ENCODE measurements around the gene MUC4.
"Not testable (repeated sequence)": the region's sequence is repeated elsewhere in the genome, so short reads cannot be mapped to it uniquely, and the experiment has no call there.

MUC4 gene

DNA sequence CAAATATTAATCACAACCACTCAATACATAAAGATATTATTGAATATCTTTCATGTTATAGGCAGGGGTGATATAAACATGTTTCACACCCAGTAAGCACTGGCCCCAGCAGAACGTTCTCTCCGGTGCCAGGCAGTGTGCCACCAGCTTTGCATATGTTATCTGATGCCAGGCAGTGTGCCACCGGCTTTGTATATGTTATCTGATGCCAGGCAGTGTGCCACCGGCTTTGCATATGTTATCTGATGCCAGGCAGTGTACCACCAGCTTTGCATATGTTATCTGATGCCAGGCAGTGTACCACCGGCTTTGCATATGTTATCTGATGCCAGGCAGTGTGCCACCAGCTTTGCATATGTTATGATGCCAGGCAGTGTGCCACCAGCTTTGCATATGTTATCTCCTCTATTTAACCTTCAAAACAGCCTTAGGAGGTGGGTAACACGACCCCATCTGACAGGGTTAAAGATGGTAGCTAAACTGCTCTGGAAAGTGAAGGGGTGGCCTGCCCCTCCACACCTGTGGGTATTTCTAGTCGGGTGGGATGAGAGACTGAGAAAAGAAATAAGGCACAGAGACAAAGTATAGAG, 84.0 kb downstream of the MUC4 start:
- ChIA-PET CTCF (interaction anchor here (1.1 kb wide), 1 partner anchor 18 kb away, joined by 3 read pairs; no protein-coding TSS in a partner anchor), POLR2A (interaction anchor here (0.7 kb wide), 1 partner anchor 31 kb away, joined by 4 read pairs; no protein-coding TSS in a partner anchor)
- H3K4me3 ChIP-seq (ENCODE audit: low read depth, low read length), result no peak overlapping the region
- no peak for DNase-seq (ENCODE audit: low read depth, low spot score)
- TF ChIP-seq CTCF (IDR thresholded peaks at IDR 0.05; ENCODE audit: insufficient read depth, low read length, missing control alignments), result no peak

GRCh38 chr3:195725916-195726740, 85.6 kb downstream of the MUC4 start:
- DNase-seq (ENCODE audit: low read depth, low spot score); CTCF ChIA-PET; H3K4me3 ChIP-seq (ENCODE audit: low read depth, low read length); POLR2A ChIA-PET: not testable (repeated sequence)

DNA sequence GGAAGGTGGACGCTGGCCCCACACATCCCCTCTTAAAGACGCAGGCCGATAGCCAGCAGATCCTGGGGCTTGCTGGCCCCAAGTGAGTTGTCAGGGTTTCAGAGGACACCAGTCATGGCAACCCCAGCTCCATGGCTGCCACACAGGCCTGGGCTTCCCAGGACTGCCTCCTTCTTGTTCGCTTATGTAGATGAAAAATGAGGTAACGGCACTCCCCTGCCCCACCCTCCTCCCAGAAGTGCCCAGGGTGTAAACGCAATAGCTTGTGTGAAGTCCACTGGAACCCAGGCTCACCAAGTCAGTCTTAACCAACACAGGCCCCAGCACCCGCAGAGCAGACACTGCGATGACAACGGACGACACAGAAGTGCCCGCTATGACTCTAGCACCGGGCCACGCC, 87.4 kb downstream of the MUC4 start:
- CTCF ChIA-PET; H3K4me3 ChIP-seq (ENCODE audit: low read depth, low read length); POLR2A ChIA-PET; DNase-seq (ENCODE audit: low read depth, low spot score): not testable (repeated sequence)

DNA sequence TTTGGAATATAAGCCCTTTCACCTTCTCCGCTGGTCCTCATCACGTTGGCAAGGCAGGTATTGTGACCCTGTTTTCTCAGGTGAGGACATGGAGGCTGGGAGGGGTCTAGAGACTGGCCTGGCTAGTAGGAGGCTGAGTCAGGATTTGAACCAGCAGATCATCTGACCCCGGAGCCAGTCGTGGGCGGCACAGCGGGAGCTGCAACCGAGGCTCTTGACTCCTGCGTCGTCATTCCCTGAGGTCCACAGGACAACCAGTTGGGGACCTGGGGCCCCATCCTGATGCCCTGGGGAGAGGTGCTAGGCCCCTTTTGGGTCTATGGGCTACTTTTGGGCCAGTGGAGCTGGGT, 88.8 kb downstream of the MUC4 start:
- POLR2A ChIA-PET; DNase-seq (ENCODE audit: low read depth, low spot score); CTCF ChIA-PET; H3K4me3 ChIP-seq (ENCODE audit: low read depth, low read length): not testable (repeated sequence)

DNA sequence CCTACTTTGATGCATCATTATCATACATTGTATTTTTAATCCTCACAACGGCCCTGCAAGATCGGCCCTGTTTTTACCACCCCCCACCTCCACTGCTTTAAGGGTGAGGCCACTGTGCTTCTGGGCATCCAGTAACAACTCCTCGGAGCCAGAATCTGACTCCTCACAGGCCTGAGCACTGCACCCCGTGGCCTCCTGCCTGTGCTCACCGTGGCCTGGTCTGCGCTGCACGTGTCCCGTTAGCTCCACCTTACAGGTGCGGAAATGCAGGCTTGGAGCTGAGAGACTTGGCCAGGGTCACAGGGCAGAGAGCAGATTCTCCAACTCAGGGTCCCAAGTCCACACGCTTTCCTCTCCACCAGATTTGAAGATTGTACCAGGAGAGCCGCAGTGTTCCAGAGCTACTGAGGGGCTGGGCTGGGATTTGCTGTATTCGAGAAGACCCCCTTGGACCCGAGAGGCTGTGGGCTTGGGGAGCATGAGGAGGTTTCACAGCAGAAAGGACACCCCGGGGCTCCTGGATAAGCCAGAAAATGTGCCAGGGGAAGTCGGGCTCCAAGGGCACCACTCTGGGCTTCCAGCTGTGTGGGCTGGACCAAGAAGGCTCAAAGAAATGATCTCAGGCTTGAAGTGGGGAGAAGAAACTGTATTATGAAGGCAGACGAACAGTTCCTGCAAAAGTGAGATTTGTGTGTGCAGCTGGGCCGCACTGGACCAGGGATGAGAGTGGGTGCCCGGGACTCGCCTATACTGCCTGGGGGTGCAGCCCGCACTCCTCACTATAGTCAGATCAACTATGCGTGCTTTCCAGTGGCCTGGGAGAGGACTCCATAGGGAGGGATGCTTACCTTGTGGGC, 89.4 kb downstream of the MUC4 start:
- CTCF ChIA-PET; POLR2A ChIA-PET; H3K4me3 ChIP-seq (ENCODE audit: low read depth, low read length); DNase-seq (ENCODE audit: low read depth, low spot score): not testable (repeated sequence)

DNA sequence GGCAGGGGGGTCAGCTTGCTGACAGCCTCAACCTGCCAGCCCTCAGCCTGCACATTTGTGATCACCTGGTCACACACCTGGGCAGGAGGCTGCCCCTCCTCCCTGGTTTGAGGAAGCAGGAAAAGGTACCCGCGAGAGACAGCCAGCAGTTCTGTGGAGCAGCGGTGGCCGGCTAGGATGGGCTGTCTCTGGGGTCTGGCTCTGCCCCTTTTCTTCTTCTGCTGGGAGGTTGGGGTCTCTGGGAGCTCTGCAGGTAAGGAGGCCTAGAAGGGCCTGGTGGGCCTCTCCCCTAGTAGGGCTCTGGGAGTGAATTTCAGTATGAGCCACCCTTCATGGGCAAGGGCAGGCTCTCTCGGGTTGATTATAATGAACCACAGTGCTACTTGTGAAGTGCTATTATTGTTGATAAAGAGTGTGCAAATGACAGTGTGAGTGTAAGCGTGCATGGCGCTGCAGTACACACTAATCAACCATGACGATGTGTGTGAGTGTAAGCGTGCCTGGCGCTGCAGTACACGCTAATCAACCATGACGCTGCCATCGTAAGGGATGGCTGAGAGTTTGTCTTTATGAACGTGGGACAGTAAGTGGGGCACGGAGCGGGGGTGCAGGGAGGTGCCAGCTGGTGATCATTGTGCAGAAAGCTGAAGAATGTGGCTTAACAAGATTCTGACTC, 90.8 kb downstream of the MUC4 start, which contains the start of gene MUC20:
Gene MUC20 (plus strand): TSS at position 148 of the 676 bp plus-strand sequence. CDS start 30 bp downstream, at position 178.
- H3K4me3 ChIP-seq (ENCODE audit: low read depth, low read length); POLR2A ChIA-PET; CTCF ChIA-PET: not testable (repeated sequence)

DNA sequence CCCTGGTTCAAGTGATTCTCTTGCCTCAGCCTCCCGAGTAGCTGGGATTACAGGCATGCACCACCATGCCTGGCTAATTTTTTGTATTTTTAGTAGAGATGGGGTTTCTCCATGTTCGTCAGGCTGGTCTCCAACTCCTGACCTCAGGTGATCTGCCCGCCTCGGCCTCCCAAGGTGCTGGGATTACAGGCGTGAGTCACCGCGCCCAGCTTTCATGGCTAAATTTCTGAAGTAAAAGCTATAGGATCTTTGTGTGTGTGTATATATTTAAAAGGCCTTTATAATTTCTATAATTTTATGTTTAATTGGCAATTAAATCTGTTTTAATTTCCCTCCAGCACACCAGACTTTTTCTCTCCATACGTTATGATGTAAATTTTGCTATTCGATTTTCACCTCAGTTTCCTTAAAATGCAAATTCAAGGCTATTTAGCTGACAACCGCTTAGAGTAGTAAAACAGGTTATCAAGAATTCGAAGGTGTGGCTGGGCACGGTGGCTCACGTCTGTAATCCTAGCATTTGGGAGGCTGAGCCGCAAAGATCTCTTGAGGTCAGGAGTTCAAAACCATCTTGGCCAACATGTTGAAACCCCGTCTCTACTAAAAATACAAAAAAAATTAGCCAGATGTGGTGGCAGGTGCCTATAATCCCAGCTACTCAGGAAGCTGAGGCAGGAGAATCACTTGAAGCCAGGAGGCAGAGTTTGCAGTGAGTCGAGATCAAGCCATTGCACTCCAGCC, 92.0 kb downstream of the MUC4 start:
- CTCF ChIA-PET; DNase-seq (ENCODE audit: low read depth, low spot score); H3K4me3 ChIP-seq (ENCODE audit: low read depth, low read length); POLR2A ChIA-PET: not testable (repeated sequence)

More for the DNA sequence above, 90.8 kb downstream of the MUC4 start, which contains the start of gene MUC20:
- DNase-seq (ENCODE audit: low read depth, low spot score), result not testable (repeated sequence)

- no peak for DNase-seq (ENCODE audit: low read depth, low spot score)
- CTCF ChIA-PET, result no interaction called here
- no peak overlapping the region for H3K4me3 ChIP-seq (ENCODE audit: low read depth, low read length)
- POLR2A ChIA-PET, result no interaction called here
- TF ChIP-seq CTCF (IDR thresholded peaks at IDR 0.05; ENCODE audit: insufficient read depth, low read length, missing control alignments), result no peak
Observed at GRCh38 chr3:195718477-195718984, 93.2 kb downstream of the MUC4 start.
